Measurements from ENCODE around the gene ACCS.

The ACCS gene

GRCh38 chr11:44043157-44043556 is 22.9 kb upstream of the ACCS start:
- no peak for DNase-seq (ENCODE audit: low read depth)

- DNase-seq (ENCODE audit: low read depth) = no peak
Measured at GRCh38 chr11:44046182-44046581, 19.9 kb upstream of the ACCS start.

- no peak for DNase-seq (ENCODE audit: low read depth)
Measured at GRCh38 chr11:44047298-44047697, 18.8 kb upstream of the ACCS start.

- no peak for DNase-seq (ENCODE audit: low read depth)
Measured at GRCh38 chr11:44047931-44048431, 18.1 kb upstream of the ACCS start, which contains the start of gene ACCSL. TSS of gene ACCSL (plus strand) at chr11:44047981. CDS start at chr11:44048037, 56 bp downstream.

- DNase-seq (ENCODE audit: low read depth) = no peak
Measured at GRCh38 chr11:44049832-44050231, 16.2 kb upstream of the ACCS start.

GRCh38 chr11:44051171-44051570 is 14.9 kb upstream of the ACCS start:
- DNase-seq (ENCODE audit: low read depth) = no peak

GRCh38 chr11:44057340-44057739 is 8.7 kb upstream of the ACCS start:
- no peak for DNase-seq (ENCODE audit: low read depth)

GRCh38 chr11:44058275-44058674 is 7.8 kb upstream of the ACCS start:
- no peak for DNase-seq (ENCODE audit: low read depth)

GRCh38 chr11:44065161-44065661 is 859 bp upstream of the ACCS start:
- DNase-seq (ENCODE audit: low read depth) = no peak

DNA sequence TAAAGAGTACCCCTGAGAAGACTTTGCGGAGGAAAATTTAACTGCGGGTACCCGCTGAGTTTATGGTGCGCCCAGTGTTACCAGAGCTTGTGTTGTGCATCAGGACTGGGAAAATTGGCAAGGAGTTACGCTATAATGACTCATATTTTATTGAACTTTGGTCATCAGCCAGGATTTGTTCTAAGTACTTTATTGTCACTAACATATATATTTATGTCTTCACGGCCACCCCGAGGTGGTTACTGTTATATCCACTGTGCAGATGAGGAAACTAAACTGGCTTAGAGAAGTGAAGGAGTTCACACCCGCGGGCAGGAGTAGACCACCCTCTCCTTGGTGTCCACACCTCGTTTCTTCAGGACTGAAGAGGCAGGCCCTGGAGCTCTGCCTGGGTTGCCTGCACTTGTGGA is 667 bp downstream of the ACCS start:
- DNase-seq (ENCODE audit: low read depth) = no peak

- no peak for DNase-seq (ENCODE audit: low read depth)
Measured at GRCh38 chr11:44067266-44067665, 1.2 kb downstream of the ACCS start.

DNA sequence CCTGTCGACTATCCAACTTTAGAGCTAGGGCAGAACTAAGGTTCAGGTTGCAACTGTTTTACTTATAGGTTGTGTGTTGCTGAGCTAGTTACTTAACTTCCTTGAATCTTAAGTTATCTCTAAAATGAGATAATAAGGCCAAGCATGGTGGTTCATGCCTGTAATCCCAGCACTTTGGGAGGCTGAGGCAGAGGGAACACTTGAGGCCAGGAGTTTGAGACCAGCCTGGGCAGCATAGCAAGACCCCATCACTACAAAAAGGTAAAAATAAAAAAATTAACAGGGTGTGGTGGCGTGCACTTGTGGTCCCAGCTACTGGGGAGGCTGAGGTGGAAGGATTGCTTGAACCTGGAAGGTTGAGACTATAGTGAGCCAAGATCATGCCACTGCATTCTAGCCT is 2.1 kb downstream of the ACCS start:
- no peak for DNase-seq (ENCODE audit: low read depth)

- DNase-seq (ENCODE audit: low read depth) = no peak
Measured at GRCh38 chr11:44071157-44071556, 5.1 kb downstream of the ACCS start.

DNA sequence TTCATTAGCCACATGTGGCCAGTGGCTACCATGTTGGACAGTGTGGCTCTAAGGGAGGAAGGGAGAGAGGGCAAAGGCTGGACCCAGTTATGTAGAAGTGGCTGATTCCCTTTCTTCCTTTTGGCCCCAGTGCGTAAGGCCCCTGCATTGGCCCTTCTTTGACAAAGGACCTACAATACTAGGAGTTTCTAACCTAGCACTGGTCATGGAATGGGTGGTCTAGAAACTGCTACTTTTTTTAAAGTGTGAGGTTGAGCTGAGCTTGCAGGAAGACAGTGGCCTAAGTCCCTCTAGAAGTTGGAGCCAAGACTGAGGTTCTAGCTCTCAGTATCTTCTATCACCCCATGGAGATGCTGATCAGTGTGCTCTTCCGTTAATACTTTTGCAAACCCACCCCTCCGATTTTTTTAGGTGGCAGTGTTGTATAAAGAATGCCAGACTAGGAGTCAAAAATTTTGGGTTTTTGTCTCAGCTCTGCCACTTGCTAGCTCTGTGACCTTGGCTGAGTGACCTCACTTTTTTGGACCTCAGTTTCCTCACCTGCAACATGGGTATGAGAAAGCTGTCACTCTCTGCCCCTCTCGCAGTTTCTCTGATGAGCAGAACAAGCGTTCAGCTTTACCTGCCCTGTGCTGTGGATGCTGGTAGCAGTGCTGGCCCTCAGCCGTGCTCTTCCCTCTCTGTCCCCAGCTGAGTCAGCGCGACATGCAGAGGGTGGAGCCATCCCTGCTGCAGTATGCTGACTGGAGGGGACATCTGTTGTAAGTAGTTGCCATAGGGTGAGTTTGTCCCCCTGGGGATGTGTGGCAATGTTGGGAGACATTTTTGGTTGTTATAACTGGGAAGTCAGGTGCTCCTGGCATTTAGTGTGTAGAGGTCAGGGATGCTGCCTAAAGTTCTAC is 6.9 kb downstream of the ACCS start:
- DNase-seq (ENCODE audit: low read depth) = no peak

DNA sequence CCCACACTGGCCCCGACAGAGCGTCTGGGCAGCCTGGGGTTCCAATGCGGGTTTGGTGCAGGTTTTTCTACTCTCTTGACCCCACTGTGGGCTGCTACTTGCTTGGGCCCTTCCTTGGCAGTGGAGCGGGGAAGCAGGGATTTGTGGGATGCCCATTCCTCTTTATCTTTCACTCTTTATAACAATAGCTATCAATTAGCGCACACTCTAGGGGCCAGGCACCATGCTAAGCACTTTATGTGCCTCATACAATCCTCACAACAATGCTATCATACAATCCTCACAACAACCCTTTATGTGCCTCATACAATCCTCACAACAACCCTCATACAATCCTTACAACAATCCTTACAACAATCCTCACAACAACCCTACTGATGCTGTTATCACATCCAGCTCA is 12.7 kb downstream of the ACCS start:
- no peak for DNase-seq (ENCODE audit: low read depth)

- DNase-seq (ENCODE audit: low read depth) = no peak
Measured at GRCh38 chr11:44079376-44079775, 13.3 kb downstream of the ACCS start.

DNA sequence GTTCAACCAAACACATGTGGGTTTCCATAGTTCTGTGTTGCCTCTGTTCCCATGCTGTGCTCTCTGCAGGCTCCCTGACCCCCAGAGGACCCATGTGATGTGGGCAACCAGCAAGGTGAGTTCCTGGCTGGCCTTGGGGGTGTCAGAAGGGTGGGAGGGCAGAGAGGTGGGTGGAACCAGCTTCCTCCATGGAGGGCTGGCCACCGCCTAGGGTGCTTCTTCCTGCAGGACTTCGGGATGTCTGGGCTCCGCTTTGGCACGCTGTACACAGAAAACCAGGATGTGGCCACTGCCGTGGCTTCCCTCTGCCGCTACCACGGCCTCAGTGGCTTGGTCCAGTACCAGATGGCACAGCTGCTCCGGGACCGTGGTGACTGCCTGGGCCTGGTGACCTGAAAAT is 14.9 kb downstream of the ACCS start:
- no peak for DNase-seq (ENCODE audit: low read depth)

- DNase-seq (ENCODE audit: low read depth) = no peak
Measured at GRCh38 chr11:44082645-44083044, 16.6 kb downstream of the ACCS start.

DNA sequence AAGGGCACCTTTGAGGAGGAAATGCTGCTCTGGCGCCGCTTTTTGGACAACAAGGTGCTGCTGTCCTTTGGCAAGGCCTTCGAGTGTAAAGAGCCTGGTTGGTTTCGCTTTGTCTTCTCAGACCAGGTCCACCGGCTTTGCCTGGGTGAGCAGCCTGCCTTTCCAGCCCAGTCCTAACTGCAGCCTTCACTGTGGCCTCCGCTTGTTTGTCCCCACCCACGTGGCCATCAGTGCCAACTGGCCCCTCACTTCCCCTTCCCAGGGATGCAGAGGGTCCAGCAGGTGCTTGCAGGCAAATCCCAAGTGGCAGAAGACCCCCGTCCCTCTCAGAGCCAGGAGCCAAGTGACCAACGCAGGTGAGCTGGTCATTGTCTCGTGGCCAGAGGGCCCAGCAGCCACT is 17.4 kb downstream of the ACCS start:
- DNase-seq (ENCODE audit: low read depth) = no peak

GRCh38 chr11:44083906-44084305 is 17.8 kb downstream of the ACCS start:
- no peak for DNase-seq (ENCODE audit: low read depth)

DNA sequence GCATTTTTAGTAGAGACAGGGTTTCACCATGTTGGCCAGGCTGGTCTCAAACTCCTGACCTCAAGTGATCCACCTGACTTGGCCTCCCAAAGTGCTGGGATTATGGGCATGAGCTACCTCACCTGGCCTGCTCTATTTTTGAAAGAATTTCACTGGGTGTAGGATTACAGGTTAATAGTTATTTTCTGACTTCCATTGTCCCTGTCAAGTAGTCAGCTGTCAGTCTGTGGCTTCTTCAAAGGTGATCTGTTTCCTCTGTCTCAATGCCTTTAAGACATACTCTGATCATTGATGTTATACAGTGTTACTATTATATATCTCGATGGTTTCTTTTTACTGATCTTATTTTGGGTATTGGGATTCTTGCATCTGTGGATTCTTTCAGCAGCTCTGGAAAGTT is 19.3 kb downstream of the ACCS start:
- DNase-seq (ENCODE audit: low read depth) = no peak

GRCh38 chr11:44088377-44088776 is 22.3 kb downstream of the ACCS start:
- DNase-seq (ENCODE audit: low read depth) = no peak

DNA sequence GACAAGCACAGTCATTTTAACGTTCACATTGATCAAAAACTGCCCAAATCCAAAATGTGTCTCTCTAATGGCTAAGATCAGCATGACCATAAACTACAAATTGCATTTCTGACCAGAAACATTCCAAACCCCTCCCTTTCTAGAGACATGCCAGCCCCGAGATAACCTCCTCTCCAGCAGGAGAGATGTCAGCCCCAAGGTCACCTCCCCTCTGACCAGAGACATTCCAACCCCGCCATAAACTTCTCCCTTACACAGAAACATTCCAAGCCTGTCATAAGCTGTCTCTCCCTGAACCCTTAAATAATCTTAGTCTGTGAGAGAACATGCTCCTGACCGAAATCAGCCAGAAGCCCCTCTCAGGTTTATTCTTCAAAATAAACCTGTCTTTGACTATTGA is 22.8 kb downstream of the ACCS start:
- DNase-seq (ENCODE audit: low read depth) = no peak

DNA sequence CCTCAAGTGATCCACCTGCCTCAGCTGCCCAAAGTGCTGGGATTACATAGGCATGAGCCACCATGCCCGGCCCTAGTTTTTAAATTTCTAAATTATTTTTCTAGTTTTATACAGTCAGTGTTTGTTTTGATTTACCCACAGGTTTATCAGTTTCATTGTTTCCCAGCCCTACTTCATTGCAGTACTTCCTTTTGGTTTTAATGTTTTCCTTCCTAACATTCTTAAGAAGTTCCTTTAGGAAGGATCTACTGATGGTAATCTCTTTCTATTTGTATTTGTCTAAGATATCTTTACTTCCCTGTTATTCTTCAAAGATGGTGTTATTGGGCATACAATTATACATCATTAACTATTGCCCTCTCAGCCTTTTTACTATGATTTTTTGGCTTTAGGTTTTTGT is 24.5 kb downstream of the ACCS start:
- DNase-seq (ENCODE audit: low read depth) = no peak

All from T-helper 22 cell (primary cell).